Osteoblast (primary cell): Measurements from ENCODE around the gene PFN1. TPM values are rescaled to one million over a fixed set of nuclear protein-coding genes. Genes with fewer than 3 reads are reported as not detected.
"Not testable (repeated sequence)": the region's sequence is repeated elsewhere in the genome, so short reads cannot be mapped to it uniquely, and the experiment has no call there.

ENCODE experiments used
- DNase-seq: peaks from one replicate; pipeline ENCODE4 v3.0.0; 2011; ENCODE audit warnings: low spot score, mixed read lengths; ENCODE audit not compliant: insufficient read length; ENCODE audit errors: missing footprints
- H2AFZ ChIP-seq: 2 replicates; pipeline ENCODE4 v1.6.0; 2011; ENCODE audit warnings: mild to moderate bottlenecking, low read length
- H3K27ac ChIP-seq: 2 replicates; pipeline ENCODE4 v1.5.1; 2011; ENCODE audit warnings: mild to moderate bottlenecking, low read depth, low read length, moderate library complexity
- H3K27me3 ChIP-seq: 2 replicates; pipeline ENCODE4 v1.6.0; 2012; ENCODE audit warnings: mild to moderate bottlenecking, control low read depth, inconsistent platforms, low read length, moderate library complexity; ENCODE audit not compliant: insufficient read depth
- H3K36me3 ChIP-seq: 2 replicates; pipeline ENCODE4 v1.5.1; 2011; ENCODE audit warnings: mild to moderate bottlenecking, low read length, control low read depth, moderate library complexity; ENCODE audit not compliant: insufficient read depth
- H3K4me1 ChIP-seq: 2 replicates; pipeline ENCODE4 v1.5.1; 2011; ENCODE audit warnings: mild to moderate bottlenecking, low read length, control low read depth, moderate library complexity; ENCODE audit not compliant: insufficient read depth
- H3K4me2 ChIP-seq: 2 replicates; pipeline ENCODE4 v1.6.0; 2011; ENCODE audit warnings: mild to moderate bottlenecking, low read length; ENCODE audit not compliant: insufficient read depth
- H3K4me3 ChIP-seq: fragments of 200-600 bp; sonication (generic); 3 replicates; pipeline ENCODE4 v1.5.1; 2012; ENCODE audit warnings: mild to moderate bottlenecking, low read length, inconsistent platforms; ENCODE audit not compliant: insufficient read depth
- H3K79me2 ChIP-seq: 2 replicates; pipeline ENCODE4 v1.6.0; 2012; ENCODE audit warnings: mild to moderate bottlenecking, low read length, control low read depth, inconsistent platforms; ENCODE audit not compliant: insufficient read depth
- H3K9me3 ChIP-seq: 2 replicates; pipeline ENCODE4 v1.5.1; 2011; ENCODE audit warnings: low read depth, low read length, control low read depth
- H4K20me1 ChIP-seq: 2 replicates; pipeline ENCODE4 v1.6.0; 2012; ENCODE audit warnings: mild to moderate bottlenecking, low read length, control low read depth; ENCODE audit not compliant: insufficient read depth
- CTCF ChIP-seq: IDR thresholded peaks from 2 replicates; pipeline ENCODE4 v1.5.1; 2011; ENCODE audit warnings: mild to moderate bottlenecking, low read depth, low read length, moderate library complexity; ENCODE audit errors: extremely low read depth
- total RNA-seq: library from RNA; depleted of rRNA; stranded (reverse); fragments of >200 nt; gene quantifications from 2 replicates; pipeline ENCODE4 v1.2.3, GENCODE V29; 2012

Gene PFN1
- total RNA-seq, 1 donor = 425 TPM

- no peak for TF ChIP-seq CTCF
These were observed 16.4 kb downstream of the PFN1 start, which contains the start of gene GP1BA for GRCh38 chr17:4931963-4932362. TSS of gene GP1BA (plus strand) at chr17:4932277. CDS start at chr17:4932605, 328 bp downstream.

GRCh38 chr17:4928881-4929280 lies 19.4 kb downstream of the PFN1 start:
- Histone ChIP-seq H3K36me3 (peaks cover 4% of the 10 kb centered on the region), H3K9me3 (no peaks in the 10 kb centered on the region), H3K27me3 (no peaks in the 10 kb centered on the region), H2AFZ (no peak overlapping the region), H3K4me3 (no peak overlapping the region), H3K4me2 (no peak overlapping the region), H3K27ac (no peak overlapping the region), H3K4me1 (peaks cover 4% of the 10 kb centered on the region), H4K20me1 (no peaks in the 10 kb centered on the region), H3K79me2 (peaks cover 3% of the 10 kb centered on the region)
- no peak for DNase-seq
- no peak for TF ChIP-seq CTCF

More at GRCh38 chr17:4931963-4932362, 16.4 kb downstream of the PFN1 start, which contains the start of gene GP1BA:
- Histone ChIP-seq H3K27ac (no peak within 1 kb of the TSS), H3K9me3 (no peaks in the 10 kb centered on the region), H2AFZ (no peak within 1 kb of the TSS), H3K27me3 (no peaks in the 10 kb centered on the region), H3K4me3 (no peak within 1 kb of the TSS), H3K4me2 (no peak within 1 kb of the TSS), H3K36me3 (peaks cover 11% of the 10 kb centered on the region), H3K79me2 (peaks cover 3% of the 10 kb centered on the region), H4K20me1 (no peaks in the 10 kb centered on the region), H3K4me1 (peaks cover 12% of the 10 kb centered on the region)
- DNase-seq = peak; percentile 44

GRCh38 chr17:4926577-4927335 lies 21.6 kb downstream of the PFN1 start:
- not testable (repeated sequence) for DNase-seq, H3K4me1 ChIP-seq, H4K20me1 ChIP-seq, H3K27ac ChIP-seq, H3K27me3 ChIP-seq, H3K79me2 ChIP-seq, H3K9me3 ChIP-seq, H3K4me2 ChIP-seq, H2AFZ ChIP-seq, H3K36me3 ChIP-seq, H3K4me3 ChIP-seq

- DNase-seq = no peak
- no peaks in the 10 kb centered on the region for H3K9me3 ChIP-seq
- no peak overlapping the region for H2AFZ ChIP-seq
- H3K4me1 ChIP-seq = peaks cover 13% of the 10 kb centered on the region
- TF ChIP-seq CTCF = no peak
- H3K27ac ChIP-seq = no peak overlapping the region
- H3K27me3 ChIP-seq = no peaks in the 10 kb centered on the region
- H3K4me3 ChIP-seq = no peak overlapping the region
- no peaks in the 10 kb centered on the region for H3K36me3 ChIP-seq
- H3K4me2 ChIP-seq = no peak overlapping the region
- H4K20me1 ChIP-seq = no peaks in the 10 kb centered on the region
- H3K79me2 ChIP-seq = no peaks in the 10 kb centered on the region
These were observed 27.0 kb downstream of the PFN1 start for GRCh38 chr17:4921320-4921719.
